Measurements from ENCODE around the gene C1orf210.

DNA sequence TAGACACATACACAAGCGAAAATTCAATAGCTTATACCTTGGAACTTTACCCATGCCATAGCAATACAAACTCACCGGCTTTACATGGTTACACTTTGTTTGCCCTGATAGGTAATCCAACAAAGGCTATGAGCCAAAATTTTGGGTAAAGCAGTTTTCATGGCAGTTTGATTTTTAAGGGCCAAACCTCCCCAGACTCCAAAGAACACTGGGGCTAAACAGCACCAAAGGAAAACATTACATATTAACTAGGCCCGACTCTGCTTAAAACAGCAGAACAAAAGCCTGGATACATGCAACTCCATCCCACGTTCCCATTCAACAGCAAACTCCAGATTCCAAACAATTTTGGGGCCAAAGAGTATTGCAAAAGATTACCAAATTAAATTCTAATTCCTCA lies 19.9 kb downstream of the C1orf210 start:
- TF ChIP-seq YY1 (IDR thresholded peaks at IDR 0.05; ENCODE audit: insufficient read depth, insufficient read length) (no peak), ZNF274 (IDR thresholded peaks at IDR 0.05; ENCODE audit: low read depth, low read length) (no peak), SUZ12 (IDR thresholded peaks at IDR 0.05; ENCODE audit: extremely low read depth, insufficient read depth, insufficient read length) (no peak)

Measured in NT2/D1 (cell line).